ENCODE results near the gene CFAP70. TPM values are rescaled to one million over a fixed set of nuclear protein-coding genes. Genes with fewer than 3 reads are reported as not detected.

The CFAP70 gene
- 0.44 and 0.57 TPM in 2 replicates for total RNA-seq

DNA sequence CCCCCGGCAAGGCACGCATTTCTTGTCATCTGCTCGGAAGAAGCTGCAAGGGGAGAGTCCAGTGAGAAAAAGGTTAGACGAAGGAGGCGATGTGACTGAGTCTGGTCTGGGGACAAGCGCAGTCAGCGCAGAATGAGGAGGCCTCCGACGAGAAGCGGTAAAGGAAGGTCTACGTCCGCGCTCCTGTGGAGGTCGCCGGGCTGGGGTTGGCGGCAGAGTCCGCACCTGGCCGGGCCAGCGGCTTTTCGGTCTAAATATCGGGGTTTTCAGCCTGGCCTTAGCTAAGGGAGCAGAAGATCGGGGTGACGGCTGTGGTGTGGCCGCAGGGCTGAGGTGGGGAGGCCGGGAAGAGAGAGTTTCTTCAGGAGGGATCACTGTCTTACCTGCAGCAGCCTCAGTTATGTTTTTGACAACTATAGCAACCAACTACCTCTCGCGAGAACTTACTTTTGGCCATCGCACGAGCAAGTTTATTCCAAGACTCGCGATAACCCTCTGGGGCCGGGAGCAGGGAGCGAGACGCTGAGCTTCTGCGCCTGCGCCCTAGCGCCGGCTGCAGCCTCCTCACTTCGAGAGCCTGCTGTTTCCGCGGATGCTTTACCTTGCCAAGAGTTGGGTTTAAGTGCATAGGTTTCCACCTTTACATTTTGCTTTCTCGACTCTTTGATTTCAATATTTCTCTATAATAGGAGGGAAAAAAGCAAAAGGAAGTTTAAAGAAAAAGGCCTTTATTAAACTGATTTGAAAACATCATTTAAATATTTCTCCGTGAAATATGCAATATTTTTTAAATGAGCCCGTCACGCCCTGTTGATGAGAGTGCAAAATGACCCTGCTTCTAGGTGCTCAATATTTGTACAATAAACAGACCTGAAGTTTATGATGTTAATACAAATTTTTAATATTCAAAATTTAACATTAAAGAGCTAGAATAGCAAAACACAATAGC is at the start of gene CFAP70:
CFAP70 (minus strand) TSS at position 534 of the 949 bp plus-strand sequence. CDS start 4,068 bp downstream, outside the sequence.

DNA sequence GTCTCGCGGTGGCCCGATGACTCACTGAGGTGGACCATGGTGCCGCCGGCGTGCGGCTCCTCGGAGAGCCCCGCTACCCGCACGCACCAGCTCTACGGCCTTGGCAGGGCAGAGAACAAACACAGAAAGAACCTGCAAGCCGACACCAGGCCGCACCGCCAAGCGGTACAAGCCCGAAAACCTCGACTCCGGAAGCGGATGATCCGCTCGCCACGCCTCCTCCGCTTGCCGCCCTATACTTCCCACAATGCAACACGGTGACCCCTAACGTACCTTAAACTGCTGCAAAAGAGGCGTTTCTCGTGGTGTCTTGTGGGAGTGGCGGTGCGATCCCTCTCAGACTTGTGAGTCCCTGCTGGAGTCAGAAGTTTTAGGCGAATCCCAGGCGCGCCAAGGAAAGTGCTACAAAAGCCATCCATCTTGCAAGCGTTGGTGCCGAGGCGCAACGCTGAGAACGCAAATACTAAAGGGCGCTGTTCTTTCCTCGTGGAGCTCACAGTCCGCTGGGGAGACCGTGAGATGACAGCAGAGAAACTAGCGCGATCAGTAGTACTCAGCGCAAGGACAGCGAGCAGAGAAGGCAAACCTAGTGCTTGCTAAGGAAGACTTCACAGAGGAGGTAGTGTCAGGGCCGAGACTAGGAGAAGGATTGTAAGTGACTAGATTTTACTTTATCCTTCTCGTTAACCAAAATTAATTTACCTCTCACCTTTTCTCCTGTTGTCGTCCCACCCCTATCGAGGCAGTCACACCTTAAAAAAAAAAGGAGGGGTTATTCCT is 106.0 kb downstream of the CFAP70 start, which contains the start of gene MRPS16:
MRPS16 (minus strand) TSS at position 200 of the 780 bp plus-strand sequence; CDS start at position 38, 162 bp downstream.

DNA sequence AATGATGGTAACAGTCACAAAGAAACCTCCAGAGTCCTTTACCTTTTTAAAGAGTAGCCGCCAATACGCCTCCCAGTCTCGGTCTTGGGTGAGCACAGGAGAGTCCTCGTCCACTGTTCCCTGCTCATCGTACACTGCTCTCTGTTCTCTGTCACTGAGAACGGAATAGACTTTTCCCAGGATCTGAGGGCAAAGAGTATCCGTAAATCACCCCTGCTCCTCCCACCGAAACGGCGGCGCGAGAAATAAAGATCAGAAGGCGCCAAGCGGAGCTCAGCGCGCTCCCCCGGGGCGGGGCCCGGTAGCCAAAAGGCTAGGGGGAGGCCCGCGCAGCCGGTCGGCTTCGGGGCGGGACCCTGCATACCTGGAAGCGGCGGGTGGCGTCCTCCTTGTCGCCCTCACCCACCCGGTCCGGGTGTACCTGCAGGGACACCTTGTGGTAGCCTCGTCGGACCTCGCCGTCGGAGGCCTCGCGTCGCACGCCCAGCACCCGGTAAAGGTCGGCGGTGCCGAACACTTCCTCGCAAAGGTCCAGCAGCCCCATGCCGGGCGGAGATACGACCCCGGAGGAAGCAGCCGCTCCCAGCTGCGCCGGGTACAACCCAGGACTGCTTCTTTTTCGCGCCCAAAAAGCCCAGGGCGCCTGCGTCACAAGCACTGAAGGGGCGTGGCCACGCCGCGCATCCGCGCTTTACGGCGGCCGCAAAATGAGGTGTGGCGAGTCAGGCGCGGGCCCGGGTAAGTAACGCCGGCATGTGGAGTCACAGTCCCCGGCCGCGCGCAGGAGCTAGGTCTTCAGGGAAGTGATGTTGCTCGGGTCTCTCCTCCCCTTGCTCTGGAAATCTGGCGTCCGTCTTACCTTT is 111.8 kb downstream of the CFAP70 start, which contains the start of gene DNAJC9:
DNAJC9 (minus strand) TSS at position 610 of the 863 bp plus-strand sequence; CDS start at position 544, 66 bp downstream.

Small RNA genes lying within 50 kb of the gene (small RNA-seq; reads per million reads assigned to genes)
- gene RF00019 (ENCODE audit: low replicate concordance), result not detected
- gene RNU6-833P (ENCODE audit: low replicate concordance), result not detected

Other genes with a start within 250 kb of the CFAP70 start
- gene NUDT13, start 248.4 kb downstream of the CFAP70 start, total RNA-seq, result 1.1 and 2.0 TPM in 2 replicates
- 35.9 and 48.1 TPM in 2 replicates for gene ECD, start 190.9 kb downstream of the CFAP70 start, total RNA-seq
- 16.3 and 18.4 TPM in 2 replicates for gene FAM149B1, start 190.7 kb downstream of the CFAP70 start, total RNA-seq
- gene DNAJC9, start 111.6 kb downstream of the CFAP70 start, total RNA-seq, result 11.2 and 51.5 TPM in 2 replicates
- 57.8 and 105 TPM in 2 replicates for gene MRPS16, start 106.2 kb downstream of the CFAP70 start, total RNA-seq
- gene ANXA7, start 55.2 kb upstream of the CFAP70 start, total RNA-seq, result 114 and 146 TPM in 2 replicates
- 1.5 and 1.9 TPM in 2 replicates for gene MSS51, start 74.7 kb upstream of the CFAP70 start, total RNA-seq
- 27.5 and 29.8 TPM in 2 replicates for gene PPP3CB, start 137.2 kb upstream of the CFAP70 start, total RNA-seq
- gene USP54, start 232.5 kb upstream of the CFAP70 start, total RNA-seq, result 9.7 and 15.1 TPM in 2 replicates